BLaER1 treated with 17β-estradiol and CSF1 and Interleukin-3, amounts not matched to agents 10 nM and 100 nM (cell line): Measurements from ENCODE around the gene RAB7B.
A peak's percentile ranks its signal among the peaks of the same experiment; 100 is the strongest.

Experiments
- H3K27ac ChIP-seq, 11 experiments: shearing (Covaris generic); formaldehyde crosslinking; 2 replicates each; pipeline ENCODE4 v1.8.1; 2022
- H3K27me3 ChIP-seq, 11 experiments: shearing (Covaris generic); formaldehyde crosslinking; 2 replicates each; pipeline ENCODE4 v1.8.1; 2022
- H3K36me3 ChIP-seq, 11 experiments: shearing (Covaris generic); formaldehyde crosslinking; 2 replicates each; pipeline ENCODE4 v1.8.1; 2022
- H3K4me1 ChIP-seq, 10 experiments: shearing (Covaris generic); formaldehyde crosslinking; 2 replicates each; pipeline ENCODE4 v1.8.1; 2022
- H3K4me2 ChIP-seq, 11 experiments: shearing (Covaris generic); formaldehyde crosslinking; 2 replicates each; pipeline ENCODE4 v1.8.1; 2022
- H3K4me3 ChIP-seq, 10 experiments: shearing (Covaris generic); formaldehyde crosslinking; 2 replicates each; pipeline ENCODE4 v1.8.1; 2022
- H3K9ac ChIP-seq, 11 experiments: shearing (Covaris generic); formaldehyde crosslinking; 2 replicates each; pipeline ENCODE4 v1.8.1; 2022
- H3K9me3 ChIP-seq, 11 experiments: shearing (Covaris generic); formaldehyde crosslinking; replicated peaks in 1 of 11; 2 replicates each; pipeline ENCODE4 v1.8.1; 2022
- H4K20me1 ChIP-seq, 11 experiments: shearing (Covaris generic); formaldehyde crosslinking; 2 replicates each; pipeline ENCODE4 v1.8.1; 2022
- Cebpa-rat ChIP-seq, 11 experiments: shearing (Covaris generic); IDR thresholded peaks; 2 replicates each; pipeline ENCODE4 v1.8.1; 2022

The RAB7B gene

GRCh38 chr1:205972081-205972480 lies 31.1 kb downstream of the RAB7B start:
- peaks cover 0 to 5% (median 0%) of the 10 kb centered on the region in 11 experiments; a peak in 1 of 22 replicates for H4K20me1 ChIP-seq
- no peaks in the 10 kb centered on the region for H3K27me3 ChIP-seq
- H3K4me3 ChIP-seq, result no peak overlapping the region
- no peak for TF ChIP-seq Cebpa-rat (IDR thresholded peaks at IDR 0.05)
- no peak overlapping the region for H3K4me2 ChIP-seq
- H3K27ac ChIP-seq, result no peak overlapping the region
- peaks cover 8 to 51% (median 38%) of the 10 kb centered on the region in 10 experiments; a peak in 19 of 20 replicates for H3K4me1 ChIP-seq
- H3K9me3 ChIP-seq, result no peaks in the 10 kb centered on the region
- no peak overlapping the region for H3K9ac ChIP-seq
- no peaks in the 10 kb centered on the region for H3K36me3 ChIP-seq

GRCh38 chr1:205971082-205971481 lies 32.1 kb downstream of the RAB7B start:
- no peaks in the 10 kb centered on the region for H3K27me3 ChIP-seq
- H3K27ac ChIP-seq, result no peak overlapping the region
- no peak for TF ChIP-seq Cebpa-rat (IDR thresholded peaks at IDR 0.05)
- no peaks in the 10 kb centered on the region for H3K36me3 ChIP-seq
- H3K4me3 ChIP-seq, result no peak overlapping the region
- H3K4me1 ChIP-seq, result peaks cover 8 to 50% (median 34%) of the 10 kb centered on the region in 10 experiments; a peak in 19 of 20 replicates
- H3K4me2 ChIP-seq, result peak overlapping the region in 9 of 11 experiments; percentile 8 to 74 (median 43); a peak in 16 of 22 replicates
- H4K20me1 ChIP-seq, result no peaks in the 10 kb centered on the region
- H3K9ac ChIP-seq, result no peak overlapping the region
- H3K9me3 ChIP-seq, result no peaks in the 10 kb centered on the region

GRCh38 chr1:205970486-205970885 lies 32.7 kb downstream of the RAB7B start:
- H3K36me3 ChIP-seq, result no peaks in the 10 kb centered on the region
- H3K4me1 ChIP-seq, result peaks cover 3 to 51% (median 37%) of the 10 kb centered on the region in 10 experiments; a peak in 19 of 20 replicates
- no peak overlapping the region for H3K9ac ChIP-seq
- H4K20me1 ChIP-seq, result no peaks in the 10 kb centered on the region
- TF ChIP-seq Cebpa-rat (IDR thresholded peaks at IDR 0.05), result no peak
- H3K9me3 ChIP-seq, result no peaks in the 10 kb centered on the region
- H3K27me3 ChIP-seq, result no peaks in the 10 kb centered on the region
- no peak overlapping the region for H3K4me3 ChIP-seq
- H3K27ac ChIP-seq, result no peak overlapping the region
- peak overlapping the region in 8 of 11 experiments; percentile 8 to 74 (median 42); a peak in 14 of 22 replicates for H3K4me2 ChIP-seq

GRCh38 chr1:205969229-205969628 lies 34.0 kb downstream of the RAB7B start:
- H3K4me1 ChIP-seq, result peaks cover under 1 to 55% (median 40%) of the 10 kb centered on the region in 10 experiments; a peak in 18 of 20 replicates
- H3K9me3 ChIP-seq, result no peaks in the 10 kb centered on the region
- no peak overlapping the region for H3K27ac ChIP-seq
- H3K27me3 ChIP-seq, result no peaks in the 10 kb centered on the region
- H3K36me3 ChIP-seq, result no peaks in the 10 kb centered on the region
- TF ChIP-seq Cebpa-rat (IDR thresholded peaks at IDR 0.05), result no peak
- H4K20me1 ChIP-seq, result no peaks in the 10 kb centered on the region
- no peak overlapping the region for H3K9ac ChIP-seq
- H3K4me2 ChIP-seq, result no peak overlapping the region
- H3K4me3 ChIP-seq, result no peak overlapping the region

DNA sequence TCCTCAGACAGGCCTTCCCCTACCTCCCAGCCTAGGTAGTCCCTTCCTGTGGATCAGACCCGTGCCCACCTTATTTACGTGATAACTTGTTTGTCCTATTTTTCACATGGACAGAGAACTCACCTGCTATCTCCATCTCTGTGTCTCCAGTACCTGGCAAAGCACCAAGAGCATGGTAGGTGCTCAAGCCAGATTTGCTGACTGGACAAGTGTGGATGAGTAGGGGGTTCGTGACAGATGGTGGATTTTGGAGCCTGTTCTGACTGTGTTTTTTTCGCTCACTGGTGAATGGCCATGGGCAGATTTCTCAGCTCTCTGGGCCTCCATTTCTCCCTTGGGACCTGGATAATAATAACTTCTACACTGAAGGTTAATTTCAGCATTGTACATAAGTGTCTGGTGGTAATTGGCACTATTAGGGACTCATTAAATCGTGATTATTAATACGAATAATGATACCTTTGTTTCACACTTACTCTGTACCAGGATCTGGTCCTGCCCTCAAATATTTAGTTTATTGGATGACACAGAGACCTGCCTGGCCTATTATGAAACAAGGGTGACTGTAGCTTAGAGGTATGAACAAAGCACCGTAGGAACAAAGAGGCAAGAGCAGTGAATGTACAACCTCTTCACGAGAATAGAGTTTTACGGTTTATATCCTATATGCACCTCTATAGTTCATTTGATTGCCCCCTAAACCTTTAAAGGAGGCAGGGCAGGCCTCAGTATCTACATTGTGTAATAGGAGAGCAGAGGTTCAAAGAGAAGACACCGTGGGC lies 35.5 kb downstream of the RAB7B start:
- Histone ChIP-seq H3K36me3 (no peaks in the 10 kb centered on the region), H3K9ac (no peak overlapping the region), H3K4me1 (peaks cover 15 to 57% (median 45%) of the 10 kb centered on the region in 10 experiments), H4K20me1 (no peaks in the 10 kb centered on the region), H3K27me3 (no peaks in the 10 kb centered on the region), H3K9me3 (no peaks in the 10 kb centered on the region), H3K4me3 (no peak overlapping the region), H3K4me2 (peak overlapping the region in 7 of 11 experiments; percentile 19 to 51 (median 44); a peak in 12 of 22 replicates), H3K27ac (no peak overlapping the region)
- no peak for TF ChIP-seq Cebpa-rat (IDR thresholded peaks at IDR 0.05)

DNA sequence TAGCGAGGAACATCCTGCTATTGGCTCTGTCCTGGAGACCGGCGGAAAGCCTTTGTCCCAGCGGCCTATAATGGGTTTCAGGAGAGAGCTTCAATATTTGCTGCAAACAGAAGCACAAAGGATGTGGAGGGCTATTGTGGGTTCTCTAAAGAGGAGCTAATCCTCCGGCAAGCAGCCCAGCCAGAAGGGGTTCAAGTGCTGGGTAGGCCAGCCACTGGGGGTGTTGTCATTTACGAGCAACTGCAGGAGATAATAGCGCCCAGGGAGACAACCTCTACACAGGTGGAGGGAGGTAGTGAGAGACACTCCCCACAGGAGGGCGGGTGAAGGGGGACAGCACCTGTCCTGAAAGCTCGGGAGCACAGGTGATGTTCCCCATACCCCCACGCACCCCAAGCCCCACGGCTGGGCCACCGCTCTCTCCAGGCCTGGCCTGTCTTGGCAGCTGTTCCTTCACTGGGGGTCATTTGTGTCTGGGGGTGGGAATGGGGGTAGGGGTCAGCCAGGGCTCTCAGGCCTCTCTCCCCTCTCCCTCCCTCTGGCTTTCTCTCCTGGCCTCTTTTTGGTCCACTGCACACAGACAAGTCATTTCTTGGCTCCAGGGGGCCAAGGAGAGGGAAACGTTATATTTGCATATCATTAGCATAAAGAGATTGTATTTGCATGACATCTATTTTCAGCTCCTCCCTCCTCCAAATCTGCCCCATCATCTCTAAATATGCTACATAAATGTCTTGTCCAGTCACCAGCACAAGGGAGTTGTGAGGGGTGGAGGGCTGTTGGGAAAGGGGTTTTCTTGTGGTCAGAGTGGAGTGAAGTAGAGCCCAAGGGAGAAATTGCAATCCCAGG lies 37.9 kb downstream of the RAB7B start:
- Histone ChIP-seq H3K9ac (no peak overlapping the region), H3K9me3 (no peaks in the 10 kb centered on the region), H3K4me1 (peaks cover 36 to 58% (median 50%) of the 10 kb centered on the region in 10 experiments), H3K27me3 (no peaks in the 10 kb centered on the region), H3K27ac (no peak overlapping the region), H3K4me2 (peak overlapping the region in 9 of 11 experiments; percentile 8 to 56 (median 42); a peak in 14 of 22 replicates), H4K20me1 (no peaks in the 10 kb centered on the region), H3K4me3 (no peak overlapping the region), H3K36me3 (no peaks in the 10 kb centered on the region)
- TF ChIP-seq Cebpa-rat (IDR thresholded peaks at IDR 0.05), result no peak

- Histone ChIP-seq H3K4me3 (no peak overlapping the region), H3K9ac (no peak overlapping the region), H3K36me3 (no peaks in the 10 kb centered on the region), H3K27me3 (no peaks in the 10 kb centered on the region), H3K9me3 (no peaks in the 10 kb centered on the region), H4K20me1 (no peaks in the 10 kb centered on the region), H3K27ac (no peak overlapping the region), H3K4me1 (peaks cover 36 to 57% (median 49%) of the 10 kb centered on the region in 10 experiments), H3K4me2 (peak overlapping the region in 7 of 11 experiments; percentile 13 to 81 (median 62); a peak in 11 of 22 replicates)
- TF ChIP-seq Cebpa-rat (IDR thresholded peaks at IDR 0.05), result no peak
Measured at GRCh38 chr1:205963352-205964155, 39.6 kb downstream of the RAB7B start.

DNA sequence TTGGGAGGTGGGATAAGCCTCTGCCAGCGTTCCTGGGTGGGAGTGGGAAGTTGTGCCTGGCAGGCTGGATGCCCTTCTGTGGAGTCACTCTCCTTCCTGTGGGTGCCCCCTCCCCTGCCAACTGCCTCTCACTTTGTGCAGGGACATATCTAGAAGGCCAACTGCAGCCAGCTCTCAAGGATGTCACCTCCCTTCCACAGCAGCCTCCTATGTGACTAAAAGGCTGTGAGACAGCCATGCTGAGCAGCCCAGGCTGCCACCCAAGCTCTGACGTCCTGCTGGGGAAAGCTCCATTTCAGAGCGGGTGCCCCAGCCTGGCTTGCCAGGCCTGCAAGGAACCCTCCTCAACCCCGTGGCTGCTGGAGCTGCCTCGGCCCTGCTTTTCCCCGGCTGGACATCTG lies 40.4 kb downstream of the RAB7B start:
- no peaks in the 10 kb centered on the region for H3K9me3 ChIP-seq
- peaks cover 36 to 56% (median 48%) of the 10 kb centered on the region in 10 experiments for H3K4me1 ChIP-seq
- H3K9ac ChIP-seq, result no peak overlapping the region
- no peak for TF ChIP-seq Cebpa-rat (IDR thresholded peaks at IDR 0.05)
- H4K20me1 ChIP-seq, result no peaks in the 10 kb centered on the region
- no peaks in the 10 kb centered on the region for H3K36me3 ChIP-seq
- no peak overlapping the region for H3K27ac ChIP-seq
- H3K27me3 ChIP-seq, result no peaks in the 10 kb centered on the region
- H3K4me2 ChIP-seq, result peak overlapping the region; percentile 13 to 81 (median 61); a peak in 19 of 22 replicates
- H3K4me3 ChIP-seq, result no peak overlapping the region
